HG03139 (cell line): ENCODE data around the gene FAM83E.
"Not testable (repeated sequence)": the region's sequence is repeated elsewhere in the genome, so short reads cannot be mapped to it uniquely, and the experiment has no call there.

Experiments
- ATAC-seq: cut with Tn5 transposase; IDR thresholded peaks from one replicate; pipeline ENCODE4 v1.9.1; 2021; ENCODE audit not compliant: unreplicated experiment

Gene FAM83E

DNA sequence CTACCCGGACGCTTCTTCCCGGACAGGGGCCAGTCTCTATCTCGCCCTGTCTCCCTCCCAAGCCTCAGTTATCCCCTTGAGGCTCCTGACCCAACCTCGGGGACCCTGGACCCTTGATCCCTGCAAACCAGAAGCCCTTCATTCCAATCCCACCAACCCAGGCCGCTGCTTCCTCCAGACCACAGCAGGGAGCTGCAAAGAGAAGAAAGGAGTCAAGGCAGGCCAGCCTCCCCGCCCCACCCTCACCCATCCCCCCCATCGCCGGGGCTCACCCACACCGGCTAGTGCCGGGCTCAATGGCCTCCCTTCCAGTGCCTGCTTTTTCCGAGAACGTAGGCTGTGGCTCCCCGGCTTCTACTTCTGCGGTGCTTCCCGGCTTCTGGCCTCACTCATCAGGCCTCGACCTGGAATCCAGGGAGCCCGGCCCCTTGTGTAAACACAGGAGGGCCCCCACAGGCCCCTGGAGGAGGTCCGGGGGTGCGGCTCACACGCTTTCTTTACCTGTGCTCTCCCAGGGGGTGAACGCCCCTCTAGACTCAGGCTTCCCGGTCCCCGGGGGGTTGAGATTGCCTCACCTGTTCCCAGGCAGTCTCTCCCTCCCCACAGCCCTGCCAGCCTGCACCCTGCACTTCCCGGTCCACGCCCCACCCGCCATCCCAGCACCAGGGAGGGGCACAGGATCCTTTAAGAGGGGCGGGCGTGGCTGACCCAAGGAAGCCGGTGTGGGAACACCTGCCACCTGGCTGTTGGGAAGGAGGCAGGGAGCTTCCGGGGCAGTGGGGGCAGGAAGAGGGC, at the start of gene FAM83E:
Gene FAM83E (minus strand): TSS at position 641 of the 795 bp plus-strand sequence. CDS start 1,704 bp downstream, outside the sequence.
- no peak for ATAC-seq

DNA sequence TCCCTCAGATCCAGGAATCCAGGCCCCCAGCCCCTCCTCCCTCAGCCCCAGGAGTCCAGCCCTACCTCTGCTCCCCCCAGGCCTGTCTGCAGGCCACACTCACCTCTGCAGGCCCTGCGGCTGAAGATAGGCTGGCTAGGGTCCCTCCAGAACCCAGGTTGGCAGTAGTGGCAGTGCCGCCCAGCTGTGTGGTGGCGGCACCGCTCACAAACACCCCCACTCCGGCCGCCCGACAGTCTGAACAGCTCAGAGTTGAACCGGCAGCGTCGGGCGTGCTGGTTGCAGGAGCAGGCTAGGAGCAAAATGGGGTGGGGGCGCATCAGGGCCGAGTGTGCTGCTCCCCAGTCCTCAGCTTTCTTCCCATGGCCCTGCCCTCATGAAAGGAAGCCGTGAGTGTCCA, 49.6 kb upstream of the FAM83E start:
- ATAC-seq = no peak

GRCh38 chr19:48663667-48664066, 48.8 kb upstream of the FAM83E start:
- no peak for ATAC-seq

- no peak for ATAC-seq
Measured at GRCh38 chr19:48661711-48662090, 46.8 kb upstream of the FAM83E start.

DNA sequence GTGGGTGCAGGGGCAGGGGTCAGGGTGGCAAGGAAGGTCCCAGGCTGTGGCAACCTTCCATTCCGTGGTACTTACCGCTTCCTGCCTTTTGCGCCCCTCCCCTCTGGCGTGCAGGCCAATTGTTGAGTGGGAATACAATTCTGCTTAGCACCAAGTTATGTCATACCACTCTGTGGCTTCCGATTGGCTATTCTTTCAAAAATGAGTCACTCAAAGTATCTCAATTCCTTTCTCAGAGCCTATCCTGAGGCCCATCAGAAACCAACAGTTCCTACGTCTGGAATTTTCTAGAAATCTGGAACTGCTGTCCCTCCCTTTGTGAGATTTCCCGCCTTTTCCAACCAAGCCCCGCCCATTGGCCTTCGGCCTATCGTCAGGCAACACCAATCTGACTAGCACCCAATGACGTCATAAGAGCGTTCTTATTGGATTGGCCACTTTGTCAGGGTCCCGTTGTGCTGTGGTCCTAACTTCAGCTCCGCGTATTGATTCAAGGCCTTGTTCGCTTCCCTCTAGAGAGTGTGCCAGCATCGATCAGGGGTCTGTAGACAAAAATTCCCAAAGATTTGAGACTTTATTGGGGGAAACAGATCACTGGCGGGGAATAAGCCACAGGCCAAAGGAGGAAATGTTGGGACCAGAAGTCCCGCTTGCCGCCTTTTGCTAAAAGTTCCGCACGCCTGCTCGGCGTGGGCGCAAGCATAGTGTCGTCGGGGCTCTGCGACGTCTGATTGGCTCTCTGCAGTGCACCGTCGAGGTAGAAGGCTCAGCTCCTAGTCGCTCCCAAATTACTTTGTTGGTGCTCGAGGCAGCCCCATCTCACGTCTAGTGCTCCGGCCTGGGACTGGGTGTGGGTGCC, 46.2 kb upstream of the FAM83E start:
- peak; percentile 72 for ATAC-seq

DNA sequence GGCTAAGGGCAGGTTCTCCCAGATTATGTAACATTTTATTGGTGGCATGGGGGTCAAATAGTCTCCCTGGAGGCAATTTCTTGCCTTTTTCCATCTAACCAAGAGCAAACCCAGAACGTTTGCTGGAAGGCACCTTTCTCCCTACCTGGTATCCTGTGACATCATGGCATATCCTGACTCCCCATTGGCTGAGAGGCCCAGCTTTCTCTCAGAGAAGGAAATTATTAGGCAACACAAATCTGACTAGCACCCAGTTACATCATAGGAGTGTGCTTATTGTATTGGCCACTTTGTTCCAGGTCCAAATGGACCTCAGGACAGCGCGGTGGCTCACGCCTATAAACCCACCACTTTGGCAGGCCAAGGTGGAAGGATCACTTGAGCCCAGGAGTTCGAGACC, 44.9 kb upstream of the FAM83E start:
- no peak for ATAC-seq

GRCh38 chr19:48658483-48658882, 43.6 kb upstream of the FAM83E start:
- no peak for ATAC-seq

DNA sequence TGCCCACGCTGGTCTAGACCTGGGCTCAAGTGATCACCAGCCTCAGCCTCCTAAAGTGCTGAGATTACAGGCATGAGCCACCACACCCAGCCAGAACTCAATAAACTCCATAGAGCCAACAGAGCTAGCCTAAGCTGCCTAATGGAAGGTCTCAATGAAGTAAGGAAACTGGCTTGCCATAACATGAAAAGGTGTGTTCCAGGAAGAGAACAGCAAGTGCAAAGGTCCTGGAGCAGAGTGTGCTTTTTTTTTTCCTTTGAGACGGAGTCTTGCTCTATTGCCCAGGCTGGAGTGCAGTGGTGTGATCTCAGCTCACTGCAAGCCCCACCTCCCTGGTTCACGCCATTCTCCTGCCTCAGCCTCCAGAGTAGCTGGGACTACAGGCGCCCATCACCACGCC, 43.0 kb upstream of the FAM83E start:
- ATAC-seq = not testable (repeated sequence)

DNA sequence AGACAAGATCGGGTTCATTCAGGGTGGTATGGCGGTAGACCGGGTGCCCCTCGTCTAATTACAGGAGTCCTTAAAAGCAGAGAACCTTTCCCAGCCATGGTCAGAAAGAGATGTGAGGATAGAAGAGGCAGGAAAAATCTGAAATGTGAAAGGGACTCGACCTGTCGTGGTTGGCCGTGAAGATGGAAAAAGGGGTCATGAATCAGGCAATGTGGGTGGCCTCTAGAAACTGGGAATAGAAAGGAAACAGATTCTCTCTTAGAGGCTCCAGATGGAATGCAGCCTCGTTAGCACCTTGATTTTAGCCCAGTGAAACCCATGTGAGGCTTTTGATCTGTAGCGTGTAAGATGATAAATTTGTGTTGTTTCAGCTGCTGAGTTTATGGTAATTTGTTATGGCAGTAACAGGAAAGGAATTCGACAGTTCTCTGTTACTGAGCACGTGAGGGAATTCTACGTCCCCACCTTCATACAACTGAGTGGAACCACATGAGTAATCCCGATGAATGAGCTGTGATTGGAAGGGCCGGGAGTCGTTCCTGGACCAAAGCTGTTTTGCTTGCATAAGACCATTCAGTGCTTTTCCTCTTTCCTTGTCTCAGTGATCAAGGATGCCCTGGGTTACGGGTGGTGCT, 42.1 kb upstream of the FAM83E start:
- no peak for ATAC-seq

DNA sequence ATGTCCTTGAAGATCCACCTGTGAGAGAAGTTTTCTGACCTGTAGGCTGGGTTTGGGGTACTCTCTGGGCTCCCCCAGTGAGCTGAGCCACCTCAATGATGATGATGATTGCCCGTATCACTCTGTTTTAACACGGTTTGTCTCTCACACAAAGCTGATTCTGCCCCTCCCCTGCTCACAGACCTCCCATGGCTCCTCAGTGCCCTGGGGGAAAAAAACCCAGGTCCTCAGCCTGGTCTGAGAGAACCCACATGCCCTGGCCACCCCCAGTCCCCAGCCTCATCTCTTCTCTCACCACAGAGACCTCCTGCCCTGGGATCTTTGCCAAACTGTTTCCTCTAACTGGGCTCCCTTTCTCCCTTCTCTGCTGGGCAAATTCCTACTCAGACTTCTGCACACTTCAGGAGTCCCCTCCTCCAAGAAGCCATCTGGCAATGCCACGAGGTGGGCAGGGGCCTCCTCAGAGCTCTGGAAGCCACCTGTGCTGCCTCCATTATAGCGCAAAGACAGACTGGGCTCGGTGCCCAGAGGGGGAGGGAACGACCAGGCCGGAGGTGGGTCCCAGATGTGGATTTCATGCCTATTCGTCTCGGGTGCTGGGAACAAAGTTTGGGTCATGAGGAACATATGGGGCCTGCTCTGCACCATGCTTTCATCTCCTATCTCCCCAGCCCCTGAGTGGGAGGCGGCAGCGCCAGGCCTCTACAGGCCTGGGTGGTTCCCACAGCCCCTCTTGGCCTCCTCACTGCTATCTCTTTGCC, 39.6 kb upstream of the FAM83E start:
- ATAC-seq = no peak

- no peak for ATAC-seq
Measured at GRCh38 chr19:48651683-48652048, 36.8 kb upstream of the FAM83E start.

DNA sequence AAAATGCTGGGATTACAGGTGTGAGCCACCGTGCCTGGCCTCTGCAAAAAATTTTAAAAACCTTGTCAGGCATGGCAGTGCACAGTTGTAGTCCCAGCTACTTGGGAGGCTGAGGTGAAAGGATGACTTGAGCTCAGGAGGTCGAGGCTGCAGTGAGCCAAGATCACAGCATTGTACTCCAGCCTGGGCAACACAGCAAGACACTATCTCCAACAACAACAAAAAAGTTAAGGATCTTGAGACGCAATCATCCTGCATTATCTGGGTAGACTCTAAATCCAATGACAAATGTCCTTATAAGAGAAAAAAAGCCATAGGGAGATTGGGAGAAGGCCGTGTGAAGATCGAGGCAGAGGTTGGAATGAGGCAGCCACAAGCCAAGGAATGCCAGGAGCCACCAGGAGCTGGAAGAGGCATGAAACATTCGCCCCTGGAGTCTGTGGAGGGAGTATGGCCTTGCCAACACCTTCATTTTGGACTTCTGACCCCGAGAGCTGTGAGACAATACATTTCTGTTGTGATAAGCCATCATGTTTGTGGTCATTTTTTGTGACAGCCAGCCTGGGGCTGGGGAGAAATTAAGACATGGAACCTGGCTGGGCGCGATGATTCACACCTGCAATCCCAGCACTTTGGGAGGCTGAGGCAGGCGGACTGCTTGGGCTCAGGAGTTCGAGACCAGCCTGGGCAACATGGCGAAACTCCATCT, 36.3 kb upstream of the FAM83E start:
- ATAC-seq = no peak

GRCh38 chr19:48648134-48648533, 33.3 kb upstream of the FAM83E start:
- ATAC-seq = no peak

- no peak for ATAC-seq
Measured at GRCh38 chr19:48646722-48647216, 31.9 kb upstream of the FAM83E start.

DNA sequence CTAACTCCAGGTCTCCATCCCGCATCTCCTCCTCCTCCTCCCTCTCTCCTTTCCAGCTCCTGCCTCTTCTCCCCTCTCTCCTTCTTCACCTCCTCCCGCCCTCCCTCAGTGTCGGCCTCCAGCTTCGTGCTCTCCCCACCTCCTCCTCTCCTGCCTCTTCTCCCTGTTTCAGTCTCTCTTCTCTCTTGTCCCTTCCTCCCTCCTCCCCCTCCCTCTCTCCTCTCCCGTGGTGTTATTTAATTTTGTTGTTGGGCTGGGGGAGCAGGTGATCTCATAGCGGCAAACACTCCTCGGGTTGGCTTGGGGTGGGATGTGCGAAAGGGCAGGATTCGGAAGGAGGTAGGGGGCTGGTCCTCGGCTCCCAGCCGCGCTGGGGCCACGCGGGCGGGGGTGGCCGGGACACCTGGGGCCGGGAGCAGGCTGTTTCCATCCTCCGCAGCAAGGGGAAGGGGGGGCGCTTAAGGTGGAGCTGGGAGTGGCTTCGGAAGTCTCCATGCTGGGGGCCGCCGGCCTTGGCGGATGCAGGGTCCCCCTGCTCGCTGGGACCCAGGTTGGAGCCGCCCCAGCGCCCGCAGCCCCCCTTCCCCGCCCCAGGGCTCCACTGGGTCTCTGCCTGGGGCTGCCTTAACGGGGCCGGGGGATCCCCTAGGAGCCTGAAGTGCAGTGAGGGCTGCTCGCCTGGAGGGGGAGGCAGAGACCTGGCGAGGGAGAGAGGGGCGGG, 31.3 kb upstream of the FAM83E start, which contains the start of gene CA11:
Gene CA11 (minus strand): TSS at position 187 of the 721 bp plus-strand sequence. CDS start 555 bp downstream, outside the sequence.
- peak; percentile 74 for ATAC-seq

DNA sequence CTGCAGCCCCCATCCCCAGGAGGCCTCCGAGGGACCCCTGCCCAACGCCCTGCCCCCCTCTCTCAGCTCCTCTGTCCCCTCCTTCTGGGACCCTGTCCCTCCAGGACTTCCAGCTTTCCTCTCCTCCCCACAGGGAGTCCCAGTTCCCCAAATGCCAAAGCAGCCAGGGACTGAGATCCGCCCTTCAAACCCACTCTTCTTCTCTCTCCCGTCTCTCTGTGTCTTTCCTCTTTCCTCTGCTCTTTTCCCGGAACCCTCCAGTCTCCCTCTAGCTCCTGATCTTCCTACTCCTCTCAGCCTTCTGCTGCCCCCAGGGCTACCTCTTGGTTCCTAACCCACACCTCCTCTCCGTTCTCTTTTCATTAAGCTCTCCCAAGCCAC, 30.7 kb upstream of the FAM83E start:
- ATAC-seq = no peak

DNA sequence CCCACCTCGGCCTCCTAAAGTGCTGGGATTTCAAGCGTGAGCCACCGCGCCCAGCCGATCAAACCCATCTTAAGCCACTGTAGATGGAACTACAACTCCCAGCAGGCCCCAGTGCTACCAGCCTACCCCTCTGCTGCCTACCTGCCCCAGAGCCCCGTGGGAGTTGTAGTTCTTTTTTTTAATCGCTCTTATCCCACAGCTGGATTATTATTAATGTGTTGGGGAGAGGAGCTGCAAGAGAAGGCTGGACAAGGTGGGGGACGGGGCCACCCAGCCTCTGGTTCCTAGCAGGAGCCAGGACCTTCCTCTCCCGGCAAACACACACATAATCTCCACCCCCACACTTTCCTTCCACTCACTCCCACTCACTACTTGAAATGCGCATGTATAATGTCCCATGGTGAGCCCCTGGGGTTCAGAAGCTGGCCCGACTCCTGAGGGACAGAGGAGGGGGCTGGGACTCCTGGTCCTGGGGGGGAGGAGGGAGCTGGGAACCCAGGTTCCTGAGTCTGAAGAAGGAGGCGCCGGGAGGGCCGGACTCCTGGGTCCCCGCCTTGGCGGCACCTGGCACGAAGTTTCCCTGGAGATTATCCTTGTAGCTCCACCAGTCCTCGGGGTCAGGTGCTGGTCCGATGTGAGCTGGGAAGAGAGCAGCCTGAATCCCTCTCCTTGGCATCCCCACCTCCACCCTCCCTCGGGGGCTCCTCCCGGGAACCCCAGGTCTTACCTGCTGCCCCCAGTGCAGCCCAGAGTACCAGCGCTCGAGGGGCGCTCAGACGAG, 30.2 kb upstream of the FAM83E start:
- ATAC-seq = no peak

- no peak for ATAC-seq
Measured at GRCh38 chr19:48644355-48644754, 29.5 kb upstream of the FAM83E start.

DNA sequence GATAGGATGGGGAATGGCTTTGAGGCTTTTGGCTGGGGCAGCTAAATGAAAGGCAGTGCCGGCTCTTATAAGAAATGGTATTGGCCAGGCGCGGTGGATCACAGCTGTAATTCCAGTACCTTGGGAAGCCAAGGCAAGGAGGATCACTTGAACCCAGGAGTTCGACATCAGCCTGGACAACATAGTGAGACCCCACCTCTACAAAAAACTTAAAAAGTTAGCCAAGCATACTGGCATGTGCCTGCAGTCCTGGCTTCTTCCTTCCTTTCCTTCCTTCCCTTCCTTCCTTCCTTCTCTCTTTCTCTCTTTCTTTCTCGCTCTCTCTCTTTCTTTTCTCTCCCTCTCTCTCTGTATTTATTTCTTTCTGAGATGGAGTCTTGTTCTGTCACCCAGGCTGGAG, 28.0 kb upstream of the FAM83E start:
- no peak for ATAC-seq
